Fibroblast of pulmonary artery (primary cell): Measurements from ENCODE around the gene KANTR.

Experiments
- DNase-seq: peaks from one replicate; pipeline ENCODE4 v3.0.0-alpha.2; 2010; ENCODE audit warnings: low read depth
- H3K4me3 ChIP-seq: replicated peaks from 2 replicates; pipeline ENCODE4 v1.5.1; 2011; ENCODE audit warnings: low read depth, mild to moderate bottlenecking, control low read depth, low read length, moderate library complexity
- TF ChIP-seq, protein P1 (sequence below): IDR thresholded peaks from 2 replicates; pipeline ENCODE4 v1.5.1; 2011; ENCODE audit warnings: mild to moderate bottlenecking, control low read depth, low read length, inconsistent platforms; ENCODE audit errors: missing control alignments

Gene KANTR, protein sequence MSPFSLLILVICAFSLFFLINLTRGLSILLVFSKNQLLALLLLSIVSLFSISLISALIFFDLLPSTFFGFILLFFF

DNA sequence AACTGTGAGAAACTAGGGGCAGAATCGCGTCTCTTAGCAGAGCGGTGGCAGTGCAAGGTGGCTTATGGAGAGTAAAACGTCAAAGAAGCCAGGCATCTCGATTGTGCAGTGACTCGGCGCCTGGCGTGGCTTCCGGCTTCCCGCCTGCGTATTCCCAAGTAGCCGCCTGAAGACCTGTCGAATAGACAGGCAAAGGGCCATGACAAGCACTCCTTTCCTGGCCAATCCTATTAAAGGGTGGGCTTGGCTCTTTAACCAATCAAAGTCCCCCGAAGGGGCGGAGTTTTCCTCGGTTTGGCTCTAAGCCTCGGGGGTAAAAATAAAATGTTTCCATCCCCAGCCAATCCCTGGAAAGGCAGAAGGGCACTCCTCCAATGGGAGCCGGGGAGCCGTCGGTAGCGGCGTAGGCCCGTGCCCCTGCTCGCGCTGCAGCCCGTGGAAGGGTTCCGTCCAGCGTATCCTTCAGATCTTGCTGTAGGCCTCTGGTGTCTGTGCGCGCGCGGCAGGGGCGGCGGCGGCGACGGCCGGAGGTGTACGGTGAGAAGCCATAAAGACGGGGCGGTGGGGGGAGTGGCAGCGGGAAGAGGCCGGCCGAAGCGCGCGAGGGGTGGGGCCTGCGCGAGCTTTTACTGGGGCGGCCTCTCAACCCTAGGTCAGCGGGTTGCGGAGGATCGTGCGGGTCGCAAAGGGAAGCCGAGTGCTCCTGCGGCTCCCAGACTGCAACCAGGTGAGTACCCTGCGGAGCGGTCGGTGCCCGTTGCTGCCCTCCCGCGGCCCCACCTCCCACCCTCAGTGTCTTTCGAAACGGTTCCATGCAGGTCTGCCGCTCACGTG, at the start of gene KANTR:
TSS of gene KANTR (plus strand) at position 395 of the 834 bp plus-strand sequence. CDS start 30,131 bp downstream, outside the sequence.
- peak; percentile 94 for DNase-seq
- peak within 1 kb of the TSS; percentile 73 for H3K4me3 ChIP-seq
- TF ChIP-seq, protein P1, sequence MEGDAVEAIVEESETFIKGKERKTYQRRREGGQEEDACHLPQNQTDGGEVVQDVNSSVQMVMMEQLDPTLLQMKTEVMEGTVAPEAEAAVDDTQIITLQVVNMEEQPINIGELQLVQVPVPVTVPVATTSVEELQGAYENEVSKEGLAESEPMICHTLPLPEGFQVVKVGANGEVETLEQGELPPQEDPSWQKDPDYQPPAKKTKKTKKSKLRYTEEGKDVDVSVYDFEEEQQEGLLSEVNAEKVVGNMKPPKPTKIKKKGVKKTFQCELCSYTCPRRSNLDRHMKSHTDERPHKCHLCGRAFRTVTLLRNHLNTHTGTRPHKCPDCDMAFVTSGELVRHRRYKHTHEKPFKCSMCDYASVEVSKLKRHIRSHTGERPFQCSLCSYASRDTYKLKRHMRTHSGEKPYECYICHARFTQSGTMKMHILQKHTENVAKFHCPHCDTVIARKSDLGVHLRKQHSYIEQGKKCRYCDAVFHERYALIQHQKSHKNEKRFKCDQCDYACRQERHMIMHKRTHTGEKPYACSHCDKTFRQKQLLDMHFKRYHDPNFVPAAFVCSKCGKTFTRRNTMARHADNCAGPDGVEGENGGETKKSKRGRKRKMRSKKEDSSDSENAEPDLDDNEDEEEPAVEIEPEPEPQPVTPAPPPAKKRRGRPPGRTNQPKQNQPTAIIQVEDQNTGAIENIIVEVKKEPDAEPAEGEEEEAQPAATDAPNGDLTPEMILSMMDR = no peak

DNA sequence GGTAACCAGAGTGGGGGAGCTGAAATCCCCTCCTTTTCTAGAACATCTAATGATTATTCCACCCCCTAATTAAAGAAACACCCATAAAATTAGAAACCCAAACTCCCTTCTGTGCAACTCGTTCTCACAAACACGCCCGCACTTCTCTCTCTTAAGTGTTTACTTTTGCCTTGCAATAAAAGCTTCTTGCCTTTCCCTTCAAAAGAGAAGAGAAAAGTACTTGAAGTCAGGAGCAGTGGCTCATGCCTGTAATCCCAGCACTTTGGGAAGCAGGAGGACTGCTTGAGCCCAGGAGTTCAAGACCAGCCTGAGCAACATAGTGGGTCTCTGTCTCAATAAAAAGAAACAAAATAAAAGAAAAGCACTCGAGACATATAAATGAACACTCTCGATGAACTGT, 48.9 kb upstream of the KANTR start:
- no peak for DNase-seq
- TF ChIP-seq, protein P1 = no peak
- H3K4me3 ChIP-seq = no peak overlapping the region

DNA sequence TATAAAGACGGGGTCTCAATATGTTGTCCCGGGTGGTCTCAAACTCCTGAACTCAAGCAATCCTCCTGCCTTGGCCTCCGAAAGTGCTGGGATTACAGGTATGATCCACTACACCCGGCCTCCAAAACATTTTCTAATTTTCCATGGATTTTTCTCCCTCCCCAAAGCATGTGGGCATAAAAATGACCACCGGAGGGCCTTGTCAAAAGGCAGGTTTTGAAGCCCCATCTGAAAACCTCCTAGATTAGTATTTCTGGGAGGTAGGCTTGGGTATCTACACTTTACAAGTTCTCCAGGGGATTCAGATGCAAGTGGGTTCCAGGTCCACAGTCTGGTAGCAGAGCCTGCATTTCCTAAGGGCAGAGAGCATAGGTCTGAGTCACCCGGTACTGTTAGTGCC, 46.7 kb upstream of the KANTR start:
- no peak overlapping the region for H3K4me3 ChIP-seq
- TF ChIP-seq, protein P1 = peak; percentile 27
- peak; percentile 16 for DNase-seq

DNA sequence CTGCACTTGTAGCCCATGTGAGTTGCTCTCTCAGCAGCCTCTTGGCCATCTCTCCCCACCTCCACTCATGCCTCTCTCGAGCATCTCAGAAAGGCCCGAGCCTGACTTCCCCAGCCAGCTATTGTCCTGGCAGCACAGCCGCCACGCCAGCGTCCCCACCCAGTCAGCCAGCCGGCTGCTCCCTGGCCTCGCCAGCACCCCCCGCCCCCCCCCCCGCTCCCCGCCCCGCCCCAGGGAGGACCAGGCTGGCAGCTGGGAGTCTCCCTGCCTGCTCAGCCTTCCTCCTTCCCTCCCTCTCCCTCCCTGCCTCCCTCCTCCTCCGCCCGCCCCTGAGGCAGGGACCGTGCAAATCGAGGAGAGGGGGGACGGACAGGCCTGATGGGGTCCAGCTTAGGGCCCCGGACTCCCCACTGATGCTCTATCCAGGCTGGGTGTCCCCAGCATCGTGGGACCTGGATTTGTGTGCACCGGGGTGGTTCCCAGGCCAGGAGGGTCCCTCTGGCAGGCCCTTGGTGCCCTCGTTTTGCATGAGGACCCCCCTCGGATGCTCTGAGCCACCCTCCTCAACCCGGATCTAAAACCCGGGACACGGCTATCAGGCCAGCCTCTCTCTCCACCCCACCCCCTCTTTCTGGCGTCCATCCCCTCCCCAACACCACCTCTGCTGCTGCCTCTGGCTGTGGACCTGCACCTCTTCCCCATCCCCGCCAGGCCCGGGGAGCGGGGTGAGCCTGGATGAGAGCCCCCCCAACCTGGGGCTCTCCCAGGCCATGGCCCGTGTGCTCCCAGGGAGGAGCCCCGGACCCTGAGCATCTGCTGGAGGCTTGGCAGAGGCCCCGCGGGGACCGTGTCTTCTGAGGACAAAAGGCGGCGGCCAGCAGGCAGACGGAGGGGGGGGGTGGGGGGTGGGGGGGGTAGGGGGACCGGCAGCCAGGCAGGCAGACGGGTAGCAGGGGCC, 45.5 kb upstream of the KANTR start, which contains the start of gene GPR173:
TSS of gene GPR173 (plus strand) at position 621 of the 958 bp plus-strand sequence. CDS start 27,833 bp downstream, outside the sequence.
- peak; percentile 65 for DNase-seq
- H3K4me3 ChIP-seq = peak within 1 kb of the TSS; percentile 65
- TF ChIP-seq, protein P1 = no peak

DNA sequence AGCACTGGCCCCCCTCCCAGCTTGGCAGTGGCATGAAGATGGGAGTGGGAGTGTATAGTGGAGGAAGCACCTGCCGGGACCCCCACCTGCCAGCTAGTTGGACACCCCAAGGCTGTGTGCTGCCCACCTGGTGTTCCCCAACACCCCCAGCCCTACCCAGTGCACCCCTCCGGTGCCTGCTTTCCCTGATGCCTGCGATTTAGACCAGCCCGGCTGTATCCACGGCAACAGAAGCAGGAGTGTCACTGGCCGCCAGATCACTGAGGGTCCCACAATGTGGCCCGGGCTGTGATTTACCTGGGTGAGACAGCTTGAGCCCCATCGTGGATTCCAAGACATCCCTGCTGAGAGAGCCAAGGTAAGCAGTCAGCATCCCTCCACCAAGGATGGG, 44.8 kb upstream of the KANTR start:
- TF ChIP-seq, protein P1 = no peak
- H3K4me3 ChIP-seq = peak overlapping the region; percentile 65
- DNase-seq = no peak

DNA sequence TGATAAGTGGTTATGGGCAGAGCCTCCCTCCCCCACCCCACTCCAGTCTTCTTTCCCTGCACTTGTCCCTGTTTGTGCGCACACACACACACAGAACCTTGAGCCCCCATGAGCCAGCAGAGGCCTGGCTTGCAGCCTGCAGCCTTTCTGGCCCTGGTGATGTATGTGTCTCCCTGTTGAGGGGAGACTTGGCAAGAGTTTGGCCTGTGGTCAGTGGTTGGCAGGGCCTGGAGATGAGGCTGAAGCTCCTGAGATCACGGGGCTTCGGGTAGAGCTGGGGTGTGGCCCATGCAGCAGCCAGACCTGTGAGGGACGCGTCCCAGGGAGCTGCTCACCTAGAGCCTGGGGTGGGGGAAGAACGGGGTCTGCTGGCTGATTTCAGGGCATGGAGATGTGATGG, 43.1 kb upstream of the KANTR start:
- TF ChIP-seq, protein P1 = no peak
- H3K4me3 ChIP-seq = peak overlapping the region; percentile 12
- DNase-seq = no peak
